Tibial nerve (tissue), 4 donors: Measurements from ENCODE around the gene ZNF83.

Experiments
- CTCF ChIP-seq, 5 experiments: fragments of 200-600 bp in 3 of 5; fragments of 450-650 bp in 2 of 5; sonication (generic) in 3 of 5; IDR thresholded peaks; one replicate each; pipeline ENCODE4 v1.5.1; 2016 to 2019; ENCODE audit warnings: antibody characterized with exemption in 5 of 5, mild to moderate bottlenecking in 3 of 5, moderate library complexity in 2 of 5
- EP300 ChIP-seq, 2 donors: sonication (generic); formaldehyde crosslinking; IDR thresholded peaks; one replicate each; pipeline ENCODE4 v1.6.1; 2017; ENCODE audit warnings: antibody characterized with exemption in 2 of 2, mild to moderate bottlenecking in 1 of 2
- POLR2A ChIP-seq, 2 donors: fragments of 450-650 bp; IDR thresholded peaks; one replicate each; pipeline ENCODE4 v1.6.1; 2017; ENCODE audit warnings: antibody characterized with exemption in 2 of 2, mild to moderate bottlenecking in 2 of 2, moderate library complexity in 2 of 2

- TF ChIP-seq CTCF (IDR thresholded peaks at IDR 0.05) (no peak), POLR2A (IDR thresholded peaks at IDR 0.05) (no peak), EP300 (IDR thresholded peaks at IDR 0.05) (no peak)
Measured at GRCh38 chr19:52646571-52647217, 8.5 kb upstream of the ZNF83 start.
